Measurements from ENCODE around the gene DSC1. TPM values are rescaled to one million over a fixed set of nuclear protein-coding genes. Genes with fewer than 3 reads are reported as not detected.

Gene DSC1
- total and polyA plus RNA-seq, 2 of the 8 experiments (the other 6 are each of a cell fraction or from before 2014, with no cell fraction given), result 0.02 TPM; not detected in 1

- CTCF ChIA-PET (ENCODE audit: partially characterized antibody), result no interaction called here
- H3K18ac ChIP-seq (ENCODE audit: extremely low read depth, low read length), result no peak overlapping the region
- FAIRE-seq (no peak), DNase-seq (ENCODE audit: low read depth in 1 of 2, low spot score in 2 of 2) (no peak)
- H2AFZ ChIP-seq (ENCODE audit: low read length), result no peak overlapping the region
- H4K8ac ChIP-seq (ENCODE audit: extremely low read depth, insufficient read depth, low read length), result no peak overlapping the region
- no peaks in the 10 kb centered on the region for H3K79me1 ChIP-seq (ENCODE audit: low read depth, low read length)
- H2BK120ac ChIP-seq (replicated peaks; ENCODE audit: low read depth, low read length), result no peak overlapping the region
- H3K23ac ChIP-seq (ENCODE audit: insufficient read length), result no peak overlapping the region
- H3K23me2 ChIP-seq (ENCODE audit: low read depth, low read length), result no peaks in the 10 kb centered on the region
- no peak overlapping the region for H3K56ac ChIP-seq (replicated peaks; ENCODE audit: insufficient read length, low read depth, low read length)
- no peak overlapping the region for H3K9ac ChIP-seq (replicated peaks in 1 of 4; ENCODE audit: extremely low read depth in 1 of 4, low read depth in 3 of 4, low read length in 3 of 4)
- TF ChIP-seq JUND (IDR thresholded peaks at IDR 0.05; ENCODE audit: low read length) (no peak), SIX5 (IDR thresholded peaks at IDR 0.05; ENCODE audit: low read depth, low read length) (no peak), RNF2 (IDR thresholded peaks at IDR 0.05; ENCODE audit: borderline replicate concordance, low read depth, low read length, missing control alignments, poor library complexity, severe bottlenecking) (no peak), POLR2A (IDR thresholded peaks at IDR 0.05; ENCODE audit: control extremely low read depth in 1 of 2, low read depth in 2 of 2, low read length in 2 of 2) (no peak), ZNF274 (IDR thresholded peaks at IDR 0.05; ENCODE audit: borderline replicate concordance, extremely low read depth, low read length) (no peak), SRF (IDR thresholded peaks at IDR 0.05; ENCODE audit: low read depth, low read length) (no peak), PHF8 (conservative IDR thresholded peaks at IDR 0.05; ENCODE audit: low read depth, low read length) (no peak), SIN3A (conservative IDR thresholded peaks at IDR 0.05 in 1 of 2, IDR thresholded peaks at IDR 0.05 in 1 of 2; ENCODE audit: low read depth in 1 of 2, low read length in 2 of 2) (no peak), ASH2L (IDR thresholded peaks at IDR 0.05; ENCODE audit: low read length) (no peak)
- no peak overlapping the region for H2BK20ac ChIP-seq (ENCODE audit: low read length)
- peaks cover 0 to 4% (median 0%) of the 10 kb centered on the region in 4 experiments; a peak in 2 of 7 replicates for H3K4me1 ChIP-seq (replicated peaks in 1 of 4; ENCODE audit: control insufficient read depth in 3 of 4, insufficient read depth in 4 of 4, low read length in 3 of 4)
- H3K9me3 ChIP-seq (ENCODE audit: insufficient read depth in 2 of 2, low read depth in 1 of 2, low read length in 1 of 2), result no peaks in the 10 kb centered on the region
- no peaks in the 10 kb centered on the region for H3K27me3 ChIP-seq (replicated peaks in 1 of 4; ENCODE audit: control insufficient read depth in 3 of 4, extremely low read depth in 1 of 4, insufficient read depth in 3 of 4, low read length in 3 of 4)
- no peak overlapping the region for H2AK5ac ChIP-seq (ENCODE audit: low read depth, low read length)
- H3K4me3 ChIP-seq (ENCODE audit: extremely low read depth in 1 of 4, insufficient read depth in 2 of 4, low read depth in 3 of 4, low read length in 4 of 4), result no peak overlapping the region
- no peak overlapping the region for H3K4me2 ChIP-seq (ENCODE audit: insufficient read depth in 1 of 2, low read depth in 2 of 2, low read length in 2 of 2)
- H3K14ac ChIP-seq (ENCODE audit: insufficient read length), result no peak overlapping the region
- H3K36me3 ChIP-seq (ENCODE audit: control insufficient read depth in 2 of 4, insufficient read depth in 4 of 4, low read length in 3 of 4), result peaks cover 5 to 56% (median 30%) of the 10 kb centered on the region in 4 experiments
- H4K91ac ChIP-seq (replicated peaks; ENCODE audit: insufficient read length, low read length), result no peak overlapping the region
- H3K79me2 ChIP-seq (ENCODE audit: control insufficient read depth in 1 of 2, insufficient read depth in 2 of 2, low read length in 2 of 2), result peaks cover 0 to 30% of the 10 kb centered on the region in 2 experiments; a peak in 2 of 4 replicates
- no peak overlapping the region for H3K27ac ChIP-seq (ENCODE audit: low read depth, low read length)
- H4K5ac ChIP-seq (ENCODE audit: insufficient read length, low read depth, low read length), result no peak overlapping the region
- POLR2A ChIA-PET (ENCODE audit: partially characterized antibody), result no interaction called here
- H4K20me1 ChIP-seq (replicated peaks in 1 of 2; ENCODE audit: control insufficient read depth in 1 of 2, insufficient read depth in 2 of 2, low read length in 2 of 2), result peaks cover 0 to 7% of the 10 kb centered on the region in 2 experiments
- no peak overlapping the region for H2BK12ac ChIP-seq (ENCODE audit: low read depth, low read length)
- H2BK5ac ChIP-seq (ENCODE audit: low read depth, low read length), result no peak overlapping the region
- 100% methylated on average over 1 of the region's 1 CpG; no CpG with 5 or more reads in 1 of the 2 experiments for WGBS, 2 experiments (ENCODE audit: extremely low coverage in 1 of 2, insufficient coverage in 1 of 2, insufficient read length in 1 of 2, insufficient replicate concordance in 2 of 2, low coverage in 1 of 2, low lambda C conversion rate in 2 of 2, missing lambda C conversion rate in 1 of 2)
- H2BK15ac ChIP-seq (ENCODE audit: low read length), result no peak overlapping the region
- no peak overlapping the region for H3K4ac ChIP-seq (replicated peaks; ENCODE audit: insufficient read length, low read depth, low read length)
Observed at GRCh38 chr18:31091350-31091749, 71.3 kb downstream of the DSC1 start.
